Measurements from ENCODE around the gene ZFP42.
"Not testable (repeated sequence)": the region's sequence is repeated elsewhere in the genome, so short reads cannot be mapped to it uniquely, and the experiment has no call there.

The ZFP42 gene

GRCh38 chr4:188032170-188032569 lies 36.6 kb downstream of the ZFP42 start:
- no peaks in the 10 kb centered on the region for H3K36me3 ChIP-seq
- H3K27me3 ChIP-seq: no peaks in the 10 kb centered on the region
- no peak overlapping the region for H3K4me3 ChIP-seq

DNA sequence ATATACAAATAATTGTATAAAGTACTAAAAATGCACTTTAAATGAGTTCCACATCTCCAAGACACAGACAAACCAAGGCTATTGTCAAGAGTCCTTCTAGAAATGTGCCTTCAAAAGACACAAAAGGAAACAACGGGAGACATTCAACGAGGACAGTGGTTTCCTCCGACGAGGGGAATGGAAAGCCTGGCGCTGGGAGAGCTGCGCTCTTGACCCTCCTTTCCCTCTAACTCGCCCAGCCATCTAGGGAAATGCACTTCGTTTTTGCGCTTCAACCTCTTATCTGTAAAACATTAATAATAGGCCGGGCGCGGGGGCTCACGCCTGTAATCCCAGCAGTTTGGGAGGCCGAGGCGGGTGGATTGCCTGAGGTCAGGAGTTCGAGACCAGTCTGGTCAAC lies 37.0 kb downstream of the ZFP42 start:
- no peak overlapping the region for H3K9ac ChIP-seq
- no peaks in the 10 kb centered on the region for H3K27me3 ChIP-seq
- H3K4me2 ChIP-seq: no peak overlapping the region

More at GRCh38 chr4:188032170-188032569, 36.6 kb downstream of the ZFP42 start:
- no peak overlapping the region for H3K4me2 ChIP-seq
- H4K20me1 ChIP-seq: no peaks in the 10 kb centered on the region; a peak in 1 of 22 replicates
- no peak overlapping the region for H3K9ac ChIP-seq
- TF ChIP-seq Cebpa-rat (IDR thresholded peaks at IDR 0.05): no peak
- H3K27ac ChIP-seq: no peak overlapping the region
- no peaks in the 10 kb centered on the region for H3K9me3 ChIP-seq (replicated peaks in 1 of 11)
- no peaks in the 10 kb centered on the region for H3K4me1 ChIP-seq

GRCh38 chr4:188037003-188037713 lies 41.6 kb downstream of the ZFP42 start:
- peaks cover 4 to 18% (median 10%) of the 10 kb centered on the region in 11 experiments; a peak in 12 of 22 replicates for H3K9me3 ChIP-seq (replicated peaks in 1 of 11)
- H4K20me1 ChIP-seq: no peaks in the 10 kb centered on the region
- H3K4me1 ChIP-seq: no peaks in the 10 kb centered on the region
- TF ChIP-seq Cebpa-rat (IDR thresholded peaks at IDR 0.05): no peak
- no peak overlapping the region for H3K27ac ChIP-seq
- H3K4me2 ChIP-seq: no peak overlapping the region
- H3K4me3 ChIP-seq: no peak overlapping the region
- H3K9ac ChIP-seq: no peak overlapping the region
- no peaks in the 10 kb centered on the region for H3K36me3 ChIP-seq
- no peaks in the 10 kb centered on the region for H3K27me3 ChIP-seq

More for the DNA sequence above, 37.0 kb downstream of the ZFP42 start:
- no peaks in the 10 kb centered on the region for H3K36me3 ChIP-seq
- no peaks in the 10 kb centered on the region for H3K9me3 ChIP-seq (replicated peaks in 1 of 11)
- no peak overlapping the region for H3K27ac ChIP-seq
- H4K20me1 ChIP-seq: no peaks in the 10 kb centered on the region
- H3K4me1 ChIP-seq: no peaks in the 10 kb centered on the region
- TF ChIP-seq Cebpa-rat (IDR thresholded peaks at IDR 0.05): no peak
- no peak overlapping the region for H3K4me3 ChIP-seq

GRCh38 chr4:188041721-188042120 lies 46.1 kb downstream of the ZFP42 start:
- Histone ChIP-seq H3K9me3 (replicated peaks in 1 of 11) (peaks cover 4 to 21% (median 12%) of the 10 kb centered on the region in 11 experiments; a peak in 13 of 22 replicates), H3K4me3 (no peak overlapping the region), H3K9ac (no peak overlapping the region), H3K27ac (no peak overlapping the region), H3K4me2 (no peak overlapping the region), H3K4me1 (no peaks in the 10 kb centered on the region), H3K36me3 (no peaks in the 10 kb centered on the region), H4K20me1 (no peaks in the 10 kb centered on the region), H3K27me3 (no peaks in the 10 kb centered on the region)
- no peak for TF ChIP-seq Cebpa-rat (IDR thresholded peaks at IDR 0.05)

- H3K9ac ChIP-seq: no peak overlapping the region
- peaks cover 4 to 21% (median 12%) of the 10 kb centered on the region in 11 experiments; a peak in 13 of 22 replicates for H3K9me3 ChIP-seq (replicated peaks in 1 of 11)
- H4K20me1 ChIP-seq: no peaks in the 10 kb centered on the region
- no peak overlapping the region for H3K27ac ChIP-seq
- no peak overlapping the region for H3K4me2 ChIP-seq
- H3K4me3 ChIP-seq: no peak overlapping the region
- no peak for TF ChIP-seq Cebpa-rat (IDR thresholded peaks at IDR 0.05)
- no peaks in the 10 kb centered on the region for H3K4me1 ChIP-seq
- no peaks in the 10 kb centered on the region for H3K27me3 ChIP-seq
- no peaks in the 10 kb centered on the region for H3K36me3 ChIP-seq
These were observed 46.6 kb downstream of the ZFP42 start for GRCh38 chr4:188042191-188042590.

DNA sequence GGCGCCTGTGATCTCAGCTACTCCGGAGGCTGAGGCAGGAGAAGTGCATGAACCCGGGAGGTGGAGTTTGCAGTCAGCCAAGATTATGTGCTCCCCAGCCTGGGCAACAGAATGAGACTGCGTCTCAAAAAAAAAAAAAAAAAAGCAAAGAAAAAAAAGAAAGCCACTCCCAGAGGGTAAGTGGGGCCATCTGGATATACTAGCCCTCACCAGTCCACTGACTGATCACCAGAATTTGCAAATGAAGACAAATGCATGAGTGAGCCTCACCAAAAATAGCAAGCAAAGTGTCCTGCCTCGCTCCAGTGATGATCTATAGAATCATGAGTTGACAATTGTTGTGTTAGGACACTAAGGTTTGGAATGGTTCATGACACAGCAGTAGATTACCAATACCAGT lies 47.6 kb downstream of the ZFP42 start:
- no peak for TF ChIP-seq Cebpa-rat (IDR thresholded peaks at IDR 0.05)
- H3K27ac ChIP-seq: no peak overlapping the region

GRCh38 chr4:188045461-188045860 lies 49.9 kb downstream of the ZFP42 start:
- not testable (repeated sequence) for H3K4me1 ChIP-seq, H3K36me3 ChIP-seq, H4K20me1 ChIP-seq, H3K4me3 ChIP-seq, H3K4me2 ChIP-seq, H3K27me3 ChIP-seq, H3K9ac ChIP-seq, H3K27ac ChIP-seq
- peaks cover 4 to 20% (median 12%) of the 10 kb centered on the region in 11 experiments; a peak in 13 of 22 replicates for H3K9me3 ChIP-seq (replicated peaks in 1 of 11)

More for the DNA sequence above, 47.6 kb downstream of the ZFP42 start:
- no peaks in the 10 kb centered on the region for H3K4me1 ChIP-seq
- no peak overlapping the region for H3K4me2 ChIP-seq
- H3K36me3 ChIP-seq: no peaks in the 10 kb centered on the region
- H3K9ac ChIP-seq: no peak overlapping the region
- no peaks in the 10 kb centered on the region for H3K27me3 ChIP-seq
- H4K20me1 ChIP-seq: no peaks in the 10 kb centered on the region
- peaks cover 4 to 21% (median 12%) of the 10 kb centered on the region in 11 experiments; a peak in 13 of 22 replicates for H3K9me3 ChIP-seq (replicated peaks in 1 of 11)
- H3K4me3 ChIP-seq: no peak overlapping the region

- Histone ChIP-seq H3K36me3 (no peaks in the 10 kb centered on the region), H3K27me3 (no peaks in the 10 kb centered on the region), H3K9me3 (replicated peaks in 1 of 11) (peaks cover 3 to 10% (median 6%) of the 10 kb centered on the region in 11 experiments; a peak in 13 of 22 replicates), H3K27ac (no peak overlapping the region), H3K4me2 (no peak overlapping the region), H3K9ac (no peak overlapping the region), H3K4me1 (no peaks in the 10 kb centered on the region), H3K4me3 (no peak overlapping the region), H4K20me1 (no peaks in the 10 kb centered on the region)
- TF ChIP-seq Cebpa-rat (IDR thresholded peaks at IDR 0.05): no peak
These were observed 51.1 kb downstream of the ZFP42 start for GRCh38 chr4:188046657-188047056.

GRCh38 chr4:188053302-188053701 lies 57.7 kb downstream of the ZFP42 start:
- Histone ChIP-seq H3K36me3 (no peaks in the 10 kb centered on the region), H4K20me1 (no peaks in the 10 kb centered on the region), H3K4me2 (no peak overlapping the region), H3K27me3 (no peaks in the 10 kb centered on the region), H3K9ac (no peak overlapping the region), H3K9me3 (replicated peaks in 1 of 11) (no peaks in the 10 kb centered on the region), H3K27ac (no peak overlapping the region), H3K4me1 (no peaks in the 10 kb centered on the region), H3K4me3 (no peak overlapping the region)
- TF ChIP-seq Cebpa-rat (IDR thresholded peaks at IDR 0.05): no peak
